ENCODE measurements around the gene HDAC4.

Gene HDAC4

GRCh38 chr2:239133945-239134570, 266.8 kb downstream of the HDAC4 start:
- DNase-seq: peak in 4 of 56 donors; percentile 19 to 48 (median 34)

DNA sequence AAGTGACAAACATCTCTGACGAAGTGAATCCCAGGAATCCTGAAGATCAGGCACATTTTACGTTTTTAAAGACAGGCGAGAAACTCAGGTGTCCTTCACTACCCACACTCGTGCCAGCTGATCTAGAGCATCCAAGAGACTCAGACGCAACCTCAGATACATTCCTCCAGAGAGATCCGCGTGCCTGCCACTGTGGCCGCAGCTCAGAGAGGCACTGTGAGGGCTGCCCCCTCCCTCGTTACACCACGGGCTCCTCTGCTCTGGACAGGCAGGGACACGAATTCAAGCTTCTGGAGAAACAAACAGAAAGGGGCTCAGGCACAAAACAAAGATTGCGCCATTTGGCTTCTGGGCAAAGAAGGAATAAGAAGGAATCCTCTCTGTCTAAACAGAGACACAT, 268.0 kb downstream of the HDAC4 start:
- no peak for DNase-seq

DNA sequence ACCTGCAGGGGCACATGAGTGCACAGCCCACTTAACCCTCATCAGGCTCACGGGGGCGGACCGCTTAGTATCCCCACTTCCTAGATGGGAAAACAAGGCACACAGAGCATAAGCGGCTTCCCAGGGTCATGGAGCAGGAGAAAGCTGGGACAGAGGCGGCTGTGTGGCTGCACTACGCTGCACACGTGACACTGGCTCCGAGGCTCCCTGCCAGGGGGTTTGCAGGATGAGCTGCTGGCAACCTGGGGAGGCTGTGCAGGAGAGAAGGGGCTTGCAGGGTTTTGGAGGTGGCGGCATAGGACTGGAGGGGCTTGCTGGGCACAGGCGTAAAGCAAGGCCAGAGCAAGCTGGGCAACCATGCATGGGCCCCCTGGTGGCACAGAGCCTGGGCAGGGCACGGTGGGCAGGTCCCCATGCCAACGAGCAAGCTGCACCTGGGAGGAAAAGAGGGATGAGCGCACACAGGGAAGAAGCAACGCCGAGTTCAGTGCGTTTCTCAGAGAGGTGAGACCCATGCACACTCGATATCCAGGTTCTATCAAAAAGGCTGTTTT, 268.6 kb downstream of the HDAC4 start:
- DNase-seq: peak in 23 of 56 donors; percentile 18 to 66 (median 42)

DNA sequence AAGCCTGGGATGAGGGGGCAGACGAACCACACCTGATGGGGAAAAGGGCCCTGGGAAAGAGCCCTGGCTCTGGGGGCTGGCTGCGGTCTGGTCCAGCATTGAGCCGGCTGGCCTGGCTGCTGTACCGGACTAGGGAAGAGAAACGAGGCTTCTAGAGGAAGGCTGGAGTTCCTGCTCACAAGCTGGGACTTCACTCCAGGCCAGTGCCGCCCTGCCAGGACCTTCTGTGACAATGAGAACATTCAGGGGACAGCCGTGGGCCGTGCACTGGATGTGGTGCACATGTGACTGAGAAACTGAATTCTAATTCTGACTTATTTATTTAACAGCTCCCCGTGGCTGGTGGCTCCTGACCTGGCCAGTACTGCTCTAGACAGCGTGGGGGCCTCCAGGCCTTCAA, 269.3 kb downstream of the HDAC4 start:
- DNase-seq: peak in 48 of 56 donors; percentile 8 to 83 (median 59)

- DNase-seq: no peak
These were observed 270.0 kb downstream of the HDAC4 start for GRCh38 chr2:239130786-239131325.

- no peak for DNase-seq
These were observed 270.8 kb downstream of the HDAC4 start for GRCh38 chr2:239130041-239130440.

GRCh38 chr2:239129147-239129920, 271.5 kb downstream of the HDAC4 start:
- no peak for DNase-seq

- no peak for DNase-seq
These were observed 272.1 kb downstream of the HDAC4 start for GRCh38 chr2:239128706-239129105.

DNA sequence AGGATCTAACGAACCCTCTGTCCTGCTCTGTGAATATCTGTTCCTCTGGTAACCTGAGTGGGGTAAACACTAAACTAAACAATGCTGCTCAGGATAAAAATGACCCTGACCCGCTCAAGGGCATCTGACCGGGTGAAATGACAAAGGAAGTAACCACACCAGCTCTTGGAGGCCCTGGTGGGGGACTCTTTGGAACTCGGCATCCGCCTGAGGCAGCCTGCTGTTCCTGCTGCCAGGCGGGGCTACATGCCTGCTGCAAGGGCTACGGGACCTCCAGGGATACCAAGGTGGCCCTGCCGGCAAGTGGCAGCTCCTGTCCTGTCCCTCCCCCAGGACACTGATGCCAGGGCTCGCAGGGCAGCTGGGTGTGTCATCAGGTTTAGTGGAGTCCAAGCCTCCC, 273.3 kb downstream of the HDAC4 start:
- no peak for DNase-seq

GRCh38 chr2:239125726-239126675, 274.8 kb downstream of the HDAC4 start:
- no peak for DNase-seq

GRCh38 chr2:239124152-239124899, 276.5 kb downstream of the HDAC4 start:
- no peak for DNase-seq

GRCh38 chr2:239122421-239123110, 278.3 kb downstream of the HDAC4 start:
- DNase-seq: peak in 1 of 56 donors; percentile 23

- peak in 54 of 56 donors; percentile 20 to 93 (median 74) for DNase-seq
These were observed 279.2 kb downstream of the HDAC4 start for GRCh38 chr2:239121600-239122012.

DNA sequence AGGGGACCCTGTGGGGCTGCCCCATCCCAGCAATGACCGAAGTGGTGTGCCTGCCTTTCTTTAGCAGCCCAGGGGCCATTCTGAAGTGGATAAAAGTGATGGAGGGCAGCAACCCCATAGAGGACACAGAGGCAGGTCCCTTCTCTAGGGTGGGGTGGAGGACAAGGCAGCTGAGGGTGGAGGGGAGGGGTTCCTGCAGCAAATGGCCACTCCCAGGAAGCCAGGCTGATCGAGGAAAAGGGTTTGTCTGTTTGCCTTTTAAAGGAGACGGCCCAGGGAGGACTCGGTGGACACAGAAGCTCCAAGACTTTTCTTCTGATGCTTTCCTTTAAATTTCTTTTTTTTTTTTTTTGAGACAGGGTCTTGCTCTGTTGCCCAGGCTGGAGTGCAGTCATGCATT, 280.2 kb downstream of the HDAC4 start:
- no peak for DNase-seq

GRCh38 chr2:239119346-239120126, 281.3 kb downstream of the HDAC4 start:
- no peak for DNase-seq

DNA sequence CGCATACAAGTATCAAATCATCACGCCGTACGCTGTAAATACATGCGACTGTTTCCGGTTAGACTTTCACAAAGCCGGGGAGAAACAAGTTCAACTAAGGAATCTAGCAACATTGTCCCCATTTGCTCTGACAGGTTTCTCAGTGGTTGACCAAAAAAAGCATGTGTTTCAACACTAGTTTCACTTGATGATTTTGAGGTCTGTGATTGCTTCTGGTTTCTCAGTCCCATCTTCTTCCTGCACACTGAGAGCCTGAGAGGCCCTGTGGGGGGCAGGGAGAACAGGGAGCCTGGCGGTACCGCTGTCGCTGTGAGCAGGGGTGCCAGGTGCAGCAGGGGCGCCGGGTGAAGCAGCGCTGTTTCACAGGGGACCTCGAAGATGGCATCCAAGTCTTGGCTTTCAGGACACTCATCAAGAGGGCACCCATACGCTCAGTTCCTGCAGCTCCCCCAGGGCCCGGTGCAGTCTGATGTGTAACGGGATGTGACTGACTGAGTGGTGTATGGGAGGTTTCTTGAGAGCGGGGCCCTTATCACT, 282.1 kb downstream of the HDAC4 start:
- no peak for DNase-seq

- no peak for DNase-seq
These were observed 282.6 kb downstream of the HDAC4 start for GRCh38 chr2:239118264-239118663.

- DNase-seq: no peak
These were observed 283.0 kb downstream of the HDAC4 start for GRCh38 chr2:239117831-239118230.

Measured in nucleus accumbens (tissue), 56 donors.